T1000 (cell line): ENCODE results near the gene PRR12.
"Not testable (repeated sequence)": the region's sequence is repeated elsewhere in the genome, so short reads cannot be mapped to it uniquely, and the experiment has no call there.

ENCODE experiments used
- DNase-seq: peaks from one replicate; lab custom pipeline; 2025; ENCODE audit warnings: mixed read lengths; lab: John Stamatoyannopoulos, UW

Gene PRR12

DNA sequence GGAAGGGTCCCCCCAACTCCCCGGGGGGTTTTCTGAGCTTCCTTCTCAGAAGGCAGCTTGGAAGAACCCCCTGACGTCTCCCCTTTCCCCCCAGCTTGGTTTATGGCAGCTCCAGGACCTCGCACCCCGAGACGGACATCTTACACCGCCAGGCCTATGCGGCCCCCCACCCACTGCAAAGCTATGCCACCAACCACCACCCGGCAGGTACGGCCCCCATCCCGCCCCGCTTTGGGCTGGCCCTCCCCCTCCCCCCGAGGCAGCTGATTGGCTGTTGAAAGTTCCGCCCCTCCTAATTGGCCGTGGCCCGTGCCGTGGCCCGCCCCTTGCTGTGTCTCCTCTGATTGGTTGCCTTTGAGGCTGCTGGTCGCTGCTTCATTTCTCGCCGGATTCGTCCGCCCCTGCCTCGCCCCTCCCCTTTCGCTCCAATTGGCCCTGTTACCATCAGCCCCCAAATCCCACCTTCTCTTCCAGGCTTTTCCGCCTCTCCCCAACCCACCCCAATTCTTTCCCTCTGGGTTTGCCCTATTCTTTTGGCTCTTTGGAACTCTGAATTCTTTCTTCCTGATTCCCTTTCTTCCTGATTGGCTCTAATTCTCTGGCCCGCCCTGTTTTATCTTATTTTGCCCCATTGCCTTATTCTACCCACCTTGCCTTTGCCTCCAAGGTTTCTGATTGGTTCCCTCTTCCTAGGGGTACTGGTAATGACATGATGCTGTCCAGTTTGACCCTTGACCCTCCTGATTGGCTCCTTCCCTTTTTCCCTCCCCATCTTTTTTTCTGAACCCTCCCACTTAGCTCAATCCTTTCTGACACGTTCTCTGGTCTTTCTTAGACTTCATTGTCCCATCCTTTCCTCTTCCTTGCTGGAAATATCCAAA, 2.5 kb downstream of the PRR12 start:
- peak; percentile 81 for DNase-seq

DNA sequence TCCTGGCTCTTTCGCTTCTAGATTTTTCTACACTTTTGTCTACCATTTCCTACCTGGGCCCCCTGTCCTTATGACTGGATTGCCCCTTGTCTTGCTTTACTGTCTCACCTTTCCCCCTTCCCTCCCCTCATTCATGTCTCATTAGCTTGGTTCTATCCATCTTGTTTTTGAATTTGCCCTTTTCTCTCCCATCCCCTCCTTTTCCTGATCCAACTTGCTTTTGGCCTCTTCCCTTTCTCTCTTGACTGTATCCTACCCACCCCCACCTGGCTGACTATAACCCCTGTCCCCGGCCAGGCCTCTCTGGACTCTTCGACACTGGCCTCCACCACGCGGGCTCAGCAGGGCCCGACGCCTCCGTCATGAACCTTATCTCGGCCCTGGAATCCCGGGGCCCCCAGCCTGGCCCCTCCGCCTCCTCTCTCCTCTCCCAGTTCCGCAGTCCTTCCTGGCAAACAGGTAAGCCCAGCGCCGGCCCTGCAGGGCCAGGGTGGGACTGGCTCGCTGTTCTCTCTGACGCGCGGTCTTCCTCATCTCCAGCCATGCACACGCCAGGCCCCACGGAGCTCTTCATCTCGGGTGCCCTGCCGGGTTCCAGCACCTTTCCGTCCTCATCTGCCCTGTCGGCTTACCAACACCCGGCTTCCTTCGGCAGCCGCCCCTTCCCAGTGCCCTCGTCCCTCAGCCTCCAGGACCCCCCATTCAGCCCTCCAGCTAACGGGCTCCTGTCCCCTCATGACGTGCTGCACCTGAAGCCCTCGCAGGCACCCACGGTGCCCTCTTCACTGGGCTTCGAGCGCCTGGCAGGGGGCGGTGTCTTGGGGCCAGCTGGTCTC, 3.4 kb downstream of the PRR12 start:
- DNase-seq = no peak

DNA sequence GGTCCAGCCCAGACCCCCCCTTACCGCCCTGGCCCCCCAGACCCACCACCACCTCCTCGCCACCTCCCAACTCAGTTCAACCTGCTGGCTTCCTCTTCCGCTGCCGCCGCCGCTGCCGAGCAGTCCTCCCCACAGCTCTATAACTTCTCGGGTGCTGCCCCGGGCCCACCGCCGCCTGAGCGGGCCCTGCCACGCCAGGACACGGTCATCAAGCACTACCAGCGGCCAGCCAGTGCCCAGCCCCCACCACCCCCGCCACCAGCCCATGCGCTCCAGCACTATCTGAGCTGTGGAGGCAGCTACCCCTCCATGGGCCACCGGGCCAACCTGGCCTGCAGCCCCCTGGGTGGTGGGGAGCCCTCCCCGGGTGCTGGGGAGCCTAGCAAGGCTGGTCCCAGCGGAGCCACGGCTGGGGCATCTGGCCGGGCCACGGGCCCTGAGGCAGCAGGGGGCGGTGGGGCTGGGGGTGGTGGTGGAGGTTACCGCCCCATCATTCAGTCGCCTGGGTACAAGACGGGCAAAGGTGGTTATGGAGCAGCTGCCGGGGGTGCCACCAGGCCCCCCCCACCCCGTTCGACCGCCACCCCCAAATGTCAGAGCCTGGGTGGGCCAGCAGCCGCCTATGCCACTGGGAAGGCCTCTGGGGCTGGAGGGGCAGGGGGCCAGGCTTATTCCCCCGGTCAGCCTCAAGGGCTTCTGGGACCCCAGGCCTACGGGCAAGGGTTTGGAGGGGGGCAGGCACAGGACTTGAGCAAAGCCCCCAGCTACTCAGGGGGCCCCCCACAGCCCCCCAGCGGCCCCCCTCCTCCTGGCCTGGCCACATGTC, 4.2 kb downstream of the PRR12 start:
- no peak for DNase-seq

DNA sequence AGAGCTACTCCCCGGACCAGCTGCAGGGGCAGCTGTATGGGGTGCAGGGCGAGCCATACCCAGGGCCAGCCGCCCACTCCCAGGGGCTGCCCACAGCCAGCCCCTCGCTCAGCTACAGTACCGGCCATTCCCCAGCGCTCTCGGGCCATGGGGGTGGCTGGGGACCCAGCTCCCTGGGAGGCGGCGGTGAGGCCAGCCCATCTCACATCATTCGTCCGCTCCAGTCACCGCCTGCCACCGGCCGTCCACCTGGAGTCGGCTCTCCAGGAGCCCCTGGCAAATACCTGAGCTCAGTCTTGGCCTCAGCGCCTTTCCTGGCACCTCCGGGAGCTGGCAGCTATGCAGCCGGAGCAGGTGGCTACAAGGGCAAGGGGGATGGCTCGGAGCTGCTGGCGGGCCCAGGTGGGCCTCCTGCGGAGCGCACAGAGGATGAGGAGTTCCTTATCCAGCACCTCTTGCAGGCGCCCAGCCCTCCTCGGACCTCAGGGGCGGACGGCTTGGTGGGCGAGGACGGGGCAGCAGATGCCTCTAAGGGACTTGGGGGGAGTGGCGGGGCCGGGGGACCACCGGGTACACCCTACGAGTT, 4.9 kb downstream of the PRR12 start:
- no peak for DNase-seq

DNA sequence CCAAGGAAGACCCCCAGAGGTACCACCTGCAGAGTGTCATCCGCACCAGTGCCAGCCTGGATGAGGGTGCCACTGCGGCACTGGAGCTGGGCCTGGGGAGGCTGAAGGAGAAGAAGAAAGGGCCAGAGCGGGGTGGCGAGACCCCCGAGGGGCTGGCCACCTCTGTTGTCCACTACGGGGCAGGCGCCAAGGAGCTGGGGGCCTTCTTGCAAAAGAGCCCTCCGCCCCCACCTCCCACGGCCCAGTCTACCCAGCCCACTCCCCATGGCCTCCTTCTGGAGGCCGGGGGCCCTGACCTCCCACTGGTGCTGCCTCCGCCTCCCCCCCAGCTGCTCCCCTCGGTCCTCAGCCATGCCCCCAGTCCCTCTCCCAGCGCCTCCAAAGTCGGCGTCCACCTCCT, 5.4 kb downstream of the PRR12 start:
- DNase-seq = no peak

DNA sequence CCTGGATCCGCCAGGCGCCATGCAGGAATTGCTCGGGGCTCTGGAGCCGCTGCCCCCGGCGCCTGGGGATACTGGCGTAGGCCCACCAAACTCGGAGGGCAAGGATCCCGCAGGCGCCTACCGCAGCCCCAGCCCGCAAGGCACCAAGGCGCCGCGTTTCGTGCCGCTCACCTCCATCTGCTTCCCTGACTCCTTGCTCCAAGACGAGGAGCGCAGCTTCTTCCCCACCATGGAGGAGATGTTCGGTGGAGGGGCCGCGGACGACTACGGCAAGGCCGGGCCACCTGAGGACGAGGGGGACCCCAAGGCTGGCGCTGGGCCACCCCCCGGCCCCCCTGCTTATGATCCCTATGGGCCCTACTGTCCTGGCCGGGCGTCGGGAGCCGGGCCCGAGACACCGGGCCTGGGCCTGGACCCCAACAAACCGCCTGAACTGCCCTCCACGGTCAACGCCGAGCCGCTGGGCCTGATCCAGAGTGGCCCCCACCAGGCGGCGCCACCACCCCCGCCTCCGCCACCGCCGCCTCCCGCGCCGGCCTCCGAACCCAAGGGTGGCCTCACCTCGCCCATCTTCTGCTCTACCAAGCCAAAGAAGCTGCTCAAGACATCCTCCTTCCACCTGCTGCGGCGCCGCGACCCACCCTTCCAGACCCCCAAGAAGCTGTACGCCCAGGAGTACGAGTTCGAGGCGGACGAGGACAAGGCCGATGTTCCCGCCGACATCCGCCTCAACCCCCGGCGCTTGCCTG, 6.1 kb downstream of the PRR12 start:
- no peak for DNase-seq

DNA sequence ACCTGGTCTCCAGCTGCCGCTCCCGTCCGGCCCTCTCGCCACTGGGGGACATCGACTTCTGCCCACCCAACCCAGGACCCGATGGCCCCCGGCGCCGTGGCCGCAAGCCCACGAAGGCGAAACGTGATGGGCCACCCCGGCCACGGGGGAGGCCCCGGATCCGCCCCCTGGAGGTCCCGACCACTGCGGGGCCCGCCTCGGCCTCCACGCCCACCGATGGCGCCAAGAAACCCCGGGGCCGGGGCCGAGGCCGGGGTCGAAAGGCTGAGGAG, 6.7 kb downstream of the PRR12 start:
- no peak for DNase-seq

DNA sequence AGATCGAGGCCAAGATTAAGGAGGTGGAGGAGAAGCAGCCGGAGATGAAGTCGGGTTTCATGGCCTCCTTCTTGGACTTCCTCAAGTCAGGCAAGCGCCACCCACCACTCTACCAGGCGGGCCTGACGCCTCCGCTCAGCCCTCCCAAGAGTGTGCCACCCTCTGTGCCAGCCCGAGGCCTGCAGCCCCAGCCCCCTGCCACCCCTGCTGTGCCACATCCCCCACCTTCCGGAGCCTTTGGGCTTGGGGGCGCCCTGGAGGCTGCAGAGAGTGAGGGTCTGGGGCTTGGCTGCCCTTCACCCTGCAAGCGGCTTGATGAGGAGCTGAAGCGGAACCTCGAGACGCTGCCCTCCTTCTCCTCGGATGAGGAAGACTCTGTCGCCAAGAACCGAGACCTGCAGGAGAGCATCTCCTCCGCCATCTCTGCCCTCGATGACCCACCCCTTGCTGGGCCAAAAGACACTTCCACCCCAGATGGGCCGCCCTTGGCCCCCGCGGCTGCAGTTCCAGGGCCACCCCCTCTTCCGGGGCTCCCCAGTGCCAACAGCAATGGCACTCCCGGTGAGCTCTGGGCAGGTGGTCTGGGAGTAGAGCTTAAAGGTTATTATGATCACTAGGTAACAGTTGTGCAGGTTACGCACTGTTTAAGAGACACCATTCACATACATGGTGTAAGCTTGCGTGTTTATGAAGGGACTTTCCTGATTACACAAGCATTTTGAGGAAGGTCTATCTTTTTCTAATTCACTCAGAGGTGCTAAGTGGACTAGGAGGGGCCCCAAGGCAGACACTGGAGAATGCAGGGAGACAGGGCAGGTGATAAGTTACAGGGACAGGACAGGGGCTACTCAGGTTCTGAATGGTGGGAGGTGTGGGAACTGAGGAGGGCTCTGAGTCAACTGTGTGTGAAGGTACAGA, 8.7 kb downstream of the PRR12 start:
- no peak for DNase-seq

DNA sequence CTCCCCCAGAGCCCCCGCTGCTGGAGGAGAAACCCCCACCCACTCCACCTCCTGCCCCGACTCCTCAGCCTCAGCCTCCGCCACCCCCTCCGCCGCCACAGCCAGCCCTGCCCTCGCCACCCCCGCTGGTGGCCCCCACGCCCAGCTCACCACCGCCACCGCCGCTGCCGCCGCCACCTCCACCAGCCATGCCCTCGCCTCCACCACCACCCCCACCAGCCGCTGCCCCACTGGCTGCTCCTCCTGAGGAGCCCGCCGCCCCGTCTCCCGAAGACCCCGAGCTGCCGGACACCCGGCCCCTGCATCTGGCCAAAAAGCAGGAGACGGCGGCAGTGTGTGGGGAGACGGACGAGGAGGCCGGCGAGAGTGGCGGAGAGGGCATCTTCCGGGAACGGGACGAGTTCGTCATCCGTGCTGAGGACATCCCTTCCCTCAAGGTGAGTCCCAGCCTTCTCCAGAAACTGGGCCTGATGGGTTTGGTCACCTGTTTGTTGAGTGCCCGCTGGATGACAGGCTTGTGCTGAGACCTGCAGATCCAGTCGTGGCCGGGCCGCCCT, 10.6 kb downstream of the PRR12 start:
- DNase-seq = no peak

DNA sequence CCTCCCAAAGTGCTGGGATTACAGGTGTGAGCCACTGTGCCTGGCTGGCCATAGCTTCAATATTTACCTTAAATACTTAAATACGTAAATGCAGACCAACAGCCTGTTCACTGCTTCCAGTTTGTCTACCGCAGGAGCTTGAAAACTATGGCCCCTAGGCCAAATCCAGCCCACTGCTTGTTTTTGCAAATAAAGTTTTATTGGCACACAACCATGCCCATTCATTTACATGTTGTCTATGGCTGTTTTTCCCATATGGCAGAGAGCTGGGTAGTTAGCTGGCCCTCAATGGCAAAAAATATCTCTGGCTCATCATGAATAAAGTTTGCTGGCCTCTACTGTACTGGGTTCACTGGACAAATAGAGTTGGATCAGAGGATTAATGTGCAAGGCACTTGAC, 11.8 kb downstream of the PRR12 start:
- DNase-seq = no peak

DNA sequence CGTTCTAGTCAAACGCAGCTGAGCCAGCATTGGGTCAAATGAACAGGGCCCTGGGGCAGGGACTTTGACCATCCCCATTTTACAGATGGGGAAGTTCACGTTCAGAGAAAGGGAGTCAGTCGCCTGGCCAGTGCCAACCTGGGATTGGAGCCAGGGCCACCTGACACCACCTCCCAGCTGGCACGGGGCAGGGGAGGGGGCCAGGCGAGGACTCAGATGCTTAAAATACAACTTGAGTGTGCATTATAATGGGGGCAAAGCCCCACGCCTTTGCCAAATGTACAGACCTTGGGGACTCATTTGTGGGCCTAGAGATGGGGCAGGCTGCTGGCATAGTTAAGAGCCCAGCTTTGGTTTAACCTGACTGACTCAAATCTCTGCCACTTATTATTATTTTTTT, 14.6 kb downstream of the PRR12 start:
- DNase-seq = no peak

DNA sequence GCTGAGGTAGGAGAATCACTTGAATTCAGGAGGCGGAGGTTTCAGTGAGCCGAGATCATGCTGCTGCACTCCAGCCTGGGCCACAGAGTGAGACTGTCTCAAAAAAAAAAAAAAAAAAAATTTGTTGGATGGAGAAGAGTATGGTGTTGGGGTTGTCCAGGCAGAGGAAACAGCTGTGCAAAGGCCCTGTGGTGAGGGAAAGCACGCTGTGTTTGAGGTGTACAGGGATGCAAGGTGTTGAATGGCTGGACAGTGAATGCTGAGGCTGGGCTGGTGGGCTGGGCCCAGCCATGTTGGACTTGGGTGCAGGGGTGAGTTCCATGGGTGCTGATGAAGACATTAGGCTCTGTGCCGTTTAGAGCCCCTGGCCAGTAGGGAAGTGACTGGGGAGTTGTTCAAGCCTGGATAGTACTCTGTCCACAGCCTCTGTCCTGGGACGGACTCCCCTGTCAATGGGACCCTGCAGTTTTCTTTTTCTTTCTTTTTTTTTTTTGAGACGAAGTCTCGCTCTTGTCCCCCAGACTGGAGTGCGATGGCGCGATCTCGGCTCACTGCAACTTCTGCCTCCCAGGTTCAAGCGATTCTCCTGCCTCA, 18.6 kb downstream of the PRR12 start:
- DNase-seq = no peak

DNA sequence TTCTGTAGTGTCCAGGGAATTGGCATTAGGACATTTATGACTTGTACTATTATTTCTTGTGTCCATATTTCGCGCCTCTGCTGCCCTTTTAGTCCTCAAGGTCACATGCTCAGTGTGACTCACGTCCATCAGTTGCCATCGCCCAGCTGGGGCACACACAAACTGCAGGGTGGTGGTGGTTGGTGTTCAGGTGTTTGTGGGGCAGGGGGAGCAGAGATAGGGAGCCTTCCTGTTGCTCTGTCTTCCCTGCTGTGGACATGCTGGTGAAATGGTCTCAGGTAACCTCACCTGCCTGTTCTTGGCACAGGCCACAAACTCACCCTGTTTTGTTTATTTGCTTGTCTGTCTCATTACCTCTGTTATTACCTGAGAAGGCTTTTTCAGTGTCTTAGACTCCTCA, 22.4 kb downstream of the PRR12 start:
- no peak for DNase-seq

DNA sequence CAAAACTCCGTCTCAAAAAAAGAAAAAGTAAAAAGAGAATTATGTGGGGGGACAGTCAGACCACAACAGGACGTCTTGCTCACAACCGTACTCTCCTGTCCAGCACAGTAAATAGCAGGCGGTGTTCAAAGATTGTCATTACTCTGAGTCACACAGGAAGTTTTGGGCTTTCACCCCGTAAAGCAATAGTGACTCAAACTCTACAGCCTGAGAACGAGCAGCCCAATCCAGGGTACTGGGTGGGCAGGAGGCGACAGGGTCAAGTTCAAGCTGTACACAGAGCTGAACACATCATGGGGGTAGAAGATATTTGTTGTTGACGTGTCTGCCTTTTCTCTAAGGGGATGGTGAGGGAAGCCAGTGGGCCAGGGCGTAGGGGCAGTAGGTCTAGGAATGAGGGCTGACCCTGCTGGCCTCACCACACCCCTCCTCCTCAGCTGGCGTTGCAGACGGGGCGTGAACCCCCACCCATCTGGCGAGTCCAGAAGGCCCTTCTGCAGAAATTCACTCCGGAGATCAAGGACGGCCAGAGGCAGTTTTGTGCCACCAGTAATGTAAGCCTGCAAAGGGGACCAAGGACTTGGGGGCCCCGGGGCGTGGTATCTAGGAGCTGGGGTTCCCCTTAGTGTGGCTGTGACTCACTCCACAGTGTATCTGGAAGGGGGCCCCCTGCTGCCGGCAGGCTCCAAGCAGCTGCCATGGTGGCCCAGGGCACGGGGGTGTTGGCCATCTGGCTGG, 23.3 kb downstream of the PRR12 start:
- DNase-seq = peak; percentile 45

DNA sequence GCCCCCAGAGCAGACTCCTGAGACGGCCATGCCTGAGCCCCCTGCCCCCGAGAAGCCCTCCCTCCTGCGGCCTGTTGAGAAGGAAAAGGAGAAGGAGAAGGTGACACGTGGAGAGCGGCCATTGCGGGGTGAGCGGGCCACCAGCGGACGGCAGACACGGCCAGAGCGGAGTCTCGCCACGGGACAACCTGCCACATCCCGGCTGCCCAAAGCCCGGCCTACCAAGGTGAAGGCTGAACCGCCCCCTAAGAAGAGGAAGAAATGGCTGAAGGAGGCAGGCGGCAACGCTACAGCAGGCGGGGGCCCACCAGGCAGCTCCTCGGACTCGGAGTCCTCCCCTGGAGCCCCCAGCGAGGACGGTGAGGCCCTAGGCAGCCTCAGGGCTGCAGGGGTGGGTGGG, 24.9 kb downstream of the PRR12 start:
- no peak for DNase-seq

DNA sequence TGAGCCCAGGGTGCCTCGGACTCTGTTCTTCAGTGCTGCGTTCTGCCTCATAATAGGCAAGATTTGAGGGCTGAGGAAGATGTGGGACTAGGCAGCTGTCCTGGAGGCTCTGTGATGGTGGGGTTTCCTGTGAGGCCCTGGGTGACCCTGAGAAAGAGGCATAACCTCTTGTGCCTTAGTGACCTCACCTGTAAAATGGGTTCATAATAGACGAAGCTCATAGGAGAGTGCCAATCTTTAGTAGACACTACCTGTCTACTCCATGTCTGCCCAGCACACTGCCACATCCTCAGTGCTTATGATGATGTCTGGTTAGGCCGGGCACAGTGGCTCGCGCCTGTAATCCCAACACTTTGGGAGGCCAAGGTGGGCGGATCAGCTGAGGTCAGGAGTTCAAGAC, 25.6 kb downstream of the PRR12 start:
- no peak for DNase-seq

DNA sequence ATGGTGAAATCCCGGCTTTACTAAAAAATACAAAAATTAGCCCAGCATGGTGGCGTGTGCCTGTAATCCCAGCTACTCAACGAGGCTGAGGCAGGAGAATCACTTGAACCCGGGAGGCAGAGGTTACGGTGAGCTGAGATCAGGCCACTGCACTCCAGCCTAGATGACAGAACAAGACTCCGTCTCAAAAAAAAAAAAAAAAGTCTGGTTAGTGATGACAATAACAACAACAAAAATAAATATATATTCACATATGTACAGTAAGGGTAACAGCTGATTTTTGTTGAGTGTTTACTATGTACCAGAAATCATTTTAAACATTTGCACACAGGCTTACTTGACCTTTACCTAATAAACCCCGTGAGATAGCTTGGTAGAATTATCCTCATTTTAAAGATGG, 26.0 kb downstream of the PRR12 start:
- no peak for DNase-seq

DNA sequence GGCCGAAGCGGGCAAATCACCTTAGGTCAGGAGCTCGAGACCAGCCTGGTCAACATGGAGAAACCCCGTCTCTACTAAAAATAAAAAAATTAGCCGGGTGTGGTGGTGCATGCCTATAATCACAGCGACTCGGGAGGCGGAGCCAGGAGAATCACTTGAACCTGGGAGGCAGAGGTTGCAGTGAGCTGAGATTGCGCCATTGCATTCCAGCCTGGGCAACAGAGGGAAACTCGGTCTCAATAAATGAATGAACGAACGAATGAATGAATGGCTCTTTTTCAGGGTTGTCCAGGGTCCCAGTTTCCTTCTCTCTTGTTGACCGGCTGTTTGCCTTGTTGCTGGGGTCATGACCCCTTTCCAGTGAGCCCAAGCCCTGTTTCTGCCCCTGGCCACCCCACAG, 26.9 kb downstream of the PRR12 start:
- not testable (repeated sequence) for DNase-seq
